ENCODE data around the gene NSFL1C. TPM values are rescaled to one million over a fixed set of nuclear protein-coding genes. Genes with fewer than 3 reads are reported as not detected.

The NSFL1C gene
- total RNA-seq = 19.3 and 36.1 TPM in 2 replicates

DNA sequence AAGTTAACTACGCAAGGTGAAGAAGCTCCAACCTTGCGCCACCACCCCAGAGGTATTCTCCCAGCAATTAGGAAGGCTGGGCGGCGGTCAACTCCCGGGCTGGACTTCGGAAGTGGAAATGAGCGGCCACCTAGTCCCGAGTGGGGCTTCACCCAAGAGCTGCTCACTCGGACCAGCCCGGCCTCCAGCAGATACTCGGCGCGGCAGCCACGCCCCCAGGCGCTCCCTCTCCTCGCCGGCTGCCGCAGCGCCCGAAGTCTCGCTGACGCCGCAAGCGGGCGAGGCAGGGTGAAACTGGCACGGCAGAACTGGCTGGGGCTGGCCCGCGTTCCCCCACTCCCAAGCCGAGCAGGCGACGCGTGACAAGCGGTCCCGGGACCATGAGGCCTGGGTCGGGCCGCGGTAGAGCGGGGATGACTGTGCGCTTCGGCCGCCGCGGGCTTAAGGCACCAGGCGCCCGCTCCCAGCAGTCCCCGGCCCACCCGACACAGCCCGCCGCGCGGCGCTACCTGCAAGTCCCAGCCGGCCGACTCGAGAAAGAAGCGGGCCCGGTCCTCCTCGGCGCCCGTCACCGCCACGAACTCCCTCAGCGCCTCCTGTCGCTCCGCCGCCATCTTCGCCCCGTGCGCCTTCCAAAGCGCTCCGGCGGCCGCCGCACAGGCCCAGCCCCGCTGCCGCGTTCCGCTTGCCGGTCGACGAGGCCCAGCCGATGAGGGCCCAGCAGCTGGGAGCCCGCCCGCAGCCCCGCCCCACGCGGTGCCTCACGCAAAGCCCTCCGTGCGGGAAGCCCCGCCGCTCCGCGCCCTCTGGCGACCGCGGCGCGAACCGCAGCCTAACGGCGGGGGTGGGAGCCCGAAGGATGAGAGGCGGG lies at the start of gene NSFL1C:
Gene NSFL1C (minus strand): TSS at position 639 of the 871 bp plus-strand sequence. CDS start 25 bp downstream, at position 614.

DNA sequence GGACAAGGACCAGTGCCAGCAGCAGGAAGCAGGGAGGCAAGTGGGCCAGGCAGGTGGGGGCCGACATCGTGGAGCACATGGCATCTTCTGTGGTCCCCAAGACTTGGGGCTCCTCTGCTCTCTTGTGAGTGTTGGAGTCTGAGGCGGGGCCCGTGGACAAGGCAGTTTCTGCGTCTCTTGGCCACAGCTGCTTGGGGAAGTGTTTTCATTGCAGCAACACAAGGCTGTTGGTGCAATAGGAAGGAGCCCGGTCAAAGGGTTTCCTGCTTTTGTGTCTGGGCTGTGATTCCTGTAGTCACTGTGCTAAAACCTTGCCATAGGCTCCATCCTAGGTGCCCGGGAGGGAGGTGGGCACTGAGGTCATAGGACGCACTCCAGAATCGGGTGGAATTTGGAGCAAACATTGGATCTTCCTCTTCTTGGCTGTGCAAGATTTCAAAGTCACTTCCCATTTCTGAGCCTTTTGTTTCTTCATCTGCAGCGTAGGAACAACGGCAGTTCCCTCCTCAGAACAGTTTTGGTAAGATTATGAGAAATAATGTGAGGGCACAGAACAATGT lies 24.7 kb upstream of the NSFL1C start, which contains the start of gene SIRPB2:
Gene SIRPB2 (minus strand): TSS at position 140 of the 560 bp plus-strand sequence. CDS start 61 bp downstream, at position 79.

GRCh38 chr20:1392693-1393506 lies 73.7 kb downstream of the NSFL1C start, which contains the start of gene FKBP1A:
Gene FKBP1A, minus strand, starts transcription at chr20:1393054. Its CDS starts 56 bp downstream, at chr20:1392998.

Other genes starting within 250 kb of the NSFL1C start
- gene RAD21L1, start 240.8 kb downstream of the NSFL1C start, total RNA-seq = not detected in 2 replicates
- 3.7 and 5.5 TPM in 2 replicates for gene SNPH, start 200.6 kb downstream of the NSFL1C start, total RNA-seq
- gene SDCBP2, start 137.7 kb downstream of the NSFL1C start, total RNA-seq = 2.6 and 6.0 TPM in 2 replicates
- 181 and 491 TPM in 2 replicates for gene FKBP1A, start 73.8 kb downstream of the NSFL1C start, total RNA-seq
- 1.3 and 2.8 TPM in 2 replicates for gene SIRPB2, start 24.6 kb upstream of the NSFL1C start, total RNA-seq
- not detected in 2 replicates for gene SIRPD, start 90.9 kb upstream of the NSFL1C start, total RNA-seq
- 0.16 and 3.3 TPM in 2 replicates for gene SIRPB1, start 153.2 kb upstream of the NSFL1C start, total RNA-seq
- not detected in 2 replicates for gene SIRPG, start 190.9 kb upstream of the NSFL1C start, total RNA-seq

Measured in bladder microvascular endothelial cell (primary cell).